MM.1S (cell line): ENCODE measurements around the gene ZNF227.

Source experiments
- DNase-seq: peaks from one replicate; pipeline ENCODE4 v3.0.0-alpha.2; 2015
- H2AFZ ChIP-seq: fragments of 300-600 bp; sonication (generic); 2 replicates; pipeline ENCODE4 v1.6.0; 2016; ENCODE audit warnings: antibody characterized with exemption, low read length
- H3F3A ChIP-seq: fragments of 300-600 bp; sonication (generic); 2 replicates; pipeline ENCODE4 v1.6.1; 2016; ENCODE audit warnings: mild to moderate bottlenecking, antibody characterized with exemption, low read length, moderate library complexity, mixed read lengths; ENCODE audit not compliant: insufficient read depth
- H3K27ac ChIP-seq: fragments of 300-600 bp; sonication (generic); 2 replicates; pipeline ENCODE4 v1.5.1; 2016; ENCODE audit warnings: mild to moderate bottlenecking, low read length
- H3K27me3 ChIP-seq: fragments of 300-600 bp; sonication (generic); replicated peaks from 2 replicates; pipeline ENCODE4 v1.6.0; 2016; ENCODE audit warnings: low read length; ENCODE audit not compliant: insufficient read depth
- H3K36me3 ChIP-seq: fragments of 300-600 bp; sonication (generic); replicated peaks from 2 replicates; pipeline ENCODE4 v1.6.1; 2016; ENCODE audit warnings: mild to moderate bottlenecking, low read length, mixed read lengths; ENCODE audit not compliant: insufficient read depth
- H3K4me1 ChIP-seq: fragments of 300-600 bp; sonication (generic); 2 replicates; pipeline ENCODE4 v1.6.1; 2016; ENCODE audit warnings: low read length, mixed read lengths
- H3K4me2 ChIP-seq: fragments of 300-600 bp; sonication (generic); 2 replicates; pipeline ENCODE4 v1.6.0; 2016; ENCODE audit warnings: low read depth, low read length
- H3K4me3 ChIP-seq: fragments of 300-600 bp; sonication (generic); 2 replicates; pipeline ENCODE4 v1.5.1; 2016; ENCODE audit warnings: low read length, mixed read lengths
- H3K79me2 ChIP-seq: fragments of 300-600 bp; sonication (generic); 2 replicates; pipeline ENCODE4 v1.6.1; 2016; ENCODE audit warnings: mixed run types, low read length, mixed read lengths
- H3K9ac ChIP-seq: fragments of 300-600 bp; sonication (generic); 2 replicates; pipeline ENCODE4 v1.6.1; 2016; ENCODE audit warnings: low read length, mixed read lengths
- H3K9me2 ChIP-seq: fragments of 300-600 bp; sonication (generic); replicated peaks from 2 replicates; pipeline ENCODE4 v1.6.1; 2016; ENCODE audit warnings: mild to moderate bottlenecking, low read length, mixed read lengths; ENCODE audit not compliant: insufficient read depth
- H3K9me3 ChIP-seq: fragments of 300-600 bp; sonication (generic); replicated peaks from 2 replicates; pipeline ENCODE4 v1.6.1; 2016; ENCODE audit warnings: mild to moderate bottlenecking, low read length, mixed read lengths; ENCODE audit not compliant: insufficient read depth
- H4K20me1 ChIP-seq: fragments of 300-600 bp; sonication (generic); 2 replicates; pipeline ENCODE4 v1.6.1; 2016; ENCODE audit warnings: mild to moderate bottlenecking, low read length, moderate library complexity, mixed read lengths; ENCODE audit not compliant: insufficient read depth
- EZH2 ChIP-seq: fragments of 300-600 bp; sonication (generic); optimal IDR thresholded peaks from 2 replicates; pipeline ENCODE3; 2017; ENCODE audit warnings: low read depth, mild to moderate bottlenecking, antibody characterized with exemption, low read length, mixed read lengths
- EZH2phosphoT487 ChIP-seq: fragments of 300-600 bp; sonication (generic); IDR thresholded peaks from 2 replicates; pipeline ENCODE4 v1.6.1; 2018; ENCODE audit warnings: antibody characterized with exemption, low read length
- TF ChIP-seq, protein P1 (sequence below): fragments of 300-600 bp; sonication (generic); IDR thresholded peaks from 2 replicates; pipeline ENCODE4 v1.5.1; 2016; ENCODE audit warnings: antibody characterized with exemption, low read length, mixed read lengths

Gene ZNF227

DNA sequence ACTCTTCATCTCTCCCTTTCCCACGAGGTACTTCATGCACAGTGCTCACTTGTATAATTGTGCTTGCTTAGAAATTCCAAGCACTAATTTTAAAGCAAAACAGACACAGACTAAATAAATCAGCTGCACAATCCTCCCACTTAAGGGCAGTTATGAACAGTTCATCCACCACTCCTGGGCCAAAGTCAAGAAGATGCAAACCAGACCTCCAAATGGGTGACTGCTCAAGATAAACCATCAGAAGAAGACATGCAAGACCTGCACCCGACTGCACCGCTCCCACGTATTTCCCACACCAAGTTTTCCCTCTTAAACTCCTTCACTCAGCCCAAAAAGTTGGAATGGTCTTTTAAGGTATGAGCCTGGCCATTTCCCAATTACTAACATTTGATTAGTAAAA, 72.6 kb downstream of the ZNF227 start:
- Histone ChIP-seq H3K79me2 (no peaks in the 10 kb centered on the region), H3K9me2 (no peaks in the 10 kb centered on the region), H4K20me1 (no peaks in the 10 kb centered on the region), H3K4me2 (no peak overlapping the region), H2AFZ (no peak overlapping the region), H3K9ac (no peak overlapping the region), H3K9me3 (no peaks in the 10 kb centered on the region), H3K4me3 (no peak overlapping the region), H3F3A (no peaks in the 10 kb centered on the region), H3K27ac (no peak overlapping the region), H3K27me3 (no peaks in the 10 kb centered on the region), H3K4me1 (no peaks in the 10 kb centered on the region), H3K36me3 (no peaks in the 10 kb centered on the region; the same call in 1 of the 2 replicates)
- TF ChIP-seq EZH2: no peak
- TF ChIP-seq, protein P1, sequence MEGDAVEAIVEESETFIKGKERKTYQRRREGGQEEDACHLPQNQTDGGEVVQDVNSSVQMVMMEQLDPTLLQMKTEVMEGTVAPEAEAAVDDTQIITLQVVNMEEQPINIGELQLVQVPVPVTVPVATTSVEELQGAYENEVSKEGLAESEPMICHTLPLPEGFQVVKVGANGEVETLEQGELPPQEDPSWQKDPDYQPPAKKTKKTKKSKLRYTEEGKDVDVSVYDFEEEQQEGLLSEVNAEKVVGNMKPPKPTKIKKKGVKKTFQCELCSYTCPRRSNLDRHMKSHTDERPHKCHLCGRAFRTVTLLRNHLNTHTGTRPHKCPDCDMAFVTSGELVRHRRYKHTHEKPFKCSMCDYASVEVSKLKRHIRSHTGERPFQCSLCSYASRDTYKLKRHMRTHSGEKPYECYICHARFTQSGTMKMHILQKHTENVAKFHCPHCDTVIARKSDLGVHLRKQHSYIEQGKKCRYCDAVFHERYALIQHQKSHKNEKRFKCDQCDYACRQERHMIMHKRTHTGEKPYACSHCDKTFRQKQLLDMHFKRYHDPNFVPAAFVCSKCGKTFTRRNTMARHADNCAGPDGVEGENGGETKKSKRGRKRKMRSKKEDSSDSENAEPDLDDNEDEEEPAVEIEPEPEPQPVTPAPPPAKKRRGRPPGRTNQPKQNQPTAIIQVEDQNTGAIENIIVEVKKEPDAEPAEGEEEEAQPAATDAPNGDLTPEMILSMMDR: no peak
- no peak for TF ChIP-seq EZH2phosphoT487
- DNase-seq: no peak
